ENCODE measurements around the gene OR52N1.

Gene OR52N1

GRCh38 chr11:5791165-5791564, at the start of gene OR52N1:
TSS of gene OR52N1 (minus strand) at chr11:5791265. CDS start at chr11:5788816, 2,449 bp downstream.
- no peak for DNase-seq

- DNase-seq, result no peak
These were observed 46.6 kb upstream of the OR52N1 start for GRCh38 chr11:5837695-5838094.

GRCh38 chr11:5833446-5833845, 42.4 kb upstream of the OR52N1 start:
- no peak for DNase-seq

GRCh38 chr11:5831196-5831829, 40.2 kb upstream of the OR52N1 start:
- no peak for DNase-seq

GRCh38 chr11:5818245-5818886, 27.3 kb upstream of the OR52N1 start:
- DNase-seq, result peak; percentile 10

GRCh38 chr11:5815534-5815933, 24.5 kb upstream of the OR52N1 start:
- no peak for DNase-seq

- DNase-seq, result peak; percentile 7
These were observed 19.1 kb upstream of the OR52N1 start for GRCh38 chr11:5809905-5810795.

GRCh38 chr11:5809122-5809519, 18.1 kb upstream of the OR52N1 start:
- peak; percentile 69 for DNase-seq

GRCh38 chr11:5808500-5809121, 17.5 kb upstream of the OR52N1 start, which contains the start of gene OR52N2:
TSS of gene OR52N2 (plus strand) at chr11:5808924. CDS start at chr11:5820336, 11,412 bp downstream.
- DNase-seq, result peak; percentile 91

- DNase-seq, result no peak
These were observed 16.5 kb upstream of the OR52N1 start for GRCh38 chr11:5807580-5807979.

GRCh38 chr11:5803982-5804381, 12.9 kb upstream of the OR52N1 start:
- DNase-seq, result no peak

- DNase-seq, result no peak
These were observed 5.5 kb upstream of the OR52N1 start for GRCh38 chr11:5796541-5796940.

- DNase-seq, result no peak
These were observed 7.8 kb downstream of the OR52N1 start, which contains the start of gene OR52N5 for GRCh38 chr11:5783255-5783654. TSS of gene OR52N5 (minus strand) at chr11:5783355. CDS start at chr11:5778634, 4,721 bp downstream.

GRCh38 chr11:5767056-5767455, 24.0 kb downstream of the OR52N1 start:
- DNase-seq, result no peak

- DNase-seq, result no peak
These were observed 37.1 kb downstream of the OR52N1 start, which contains the start of gene OR52N4 for GRCh38 chr11:5753943-5754342. TSS of gene OR52N4 (plus strand) at chr11:5754243. CDS start at chr11:5754741, 498 bp downstream.

- DNase-seq, result no peak
These were observed 41.2 kb downstream of the OR52N1 start for GRCh38 chr11:5749836-5750235.

GRCh38 chr11:5746614-5747013, 44.5 kb downstream of the OR52N1 start:
- DNase-seq, result no peak

GRCh38 chr11:5738431-5738830, 52.6 kb downstream of the OR52N1 start:
- DNase-seq, result no peak

- DNase-seq, result no peak
These were observed 53.2 kb downstream of the OR52N1 start for GRCh38 chr11:5737670-5738392.

- DNase-seq, result no peak
These were observed 54.0 kb downstream of the OR52N1 start for GRCh38 chr11:5737091-5737490.

Measured in DMS53 (cell line).